Fibroblast of the conjunctiva (primary cell): Measurements from ENCODE around the gene MVP.
A peak's percentile ranks its signal among the peaks of the same experiment; 100 is the strongest.
"Not testable (repeated sequence)": the region's sequence is repeated elsewhere in the genome, so short reads cannot be mapped to it uniquely, and the experiment has no call there.

ENCODE experiments used
- DNase-seq: peaks from one replicate; pipeline ENCODE4 v3.0.0-alpha.2; 2010; ENCODE audit warnings: low read depth

MVP gene

DNA sequence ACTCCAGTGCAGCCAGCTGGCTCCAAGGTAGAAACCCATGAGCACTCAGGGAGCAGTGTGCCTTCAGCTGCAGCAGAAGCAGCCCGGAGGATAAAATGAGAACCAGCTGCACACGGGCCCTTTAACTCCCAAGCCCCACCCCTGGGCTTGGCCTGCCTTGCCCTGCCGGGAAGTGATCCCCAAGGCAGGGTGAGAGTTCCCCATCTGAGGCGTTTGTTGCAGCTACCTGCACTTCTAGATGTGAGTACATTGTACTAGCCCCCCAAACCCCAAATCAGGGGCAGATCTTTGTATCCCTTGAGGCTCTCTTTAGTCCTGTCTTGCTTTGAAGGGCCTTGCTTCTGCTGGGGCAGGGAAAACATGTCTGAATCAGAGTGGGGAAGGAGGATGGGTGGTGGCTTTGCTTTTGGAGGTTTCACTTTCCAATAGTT is at the start of gene MVP:
Gene MVP, plus strand, starts transcription at position 192 of the 431 bp plus-strand sequence. CDS start 10,088 bp downstream, outside the sequence.
- DNase-seq = peak; percentile 55

DNA sequence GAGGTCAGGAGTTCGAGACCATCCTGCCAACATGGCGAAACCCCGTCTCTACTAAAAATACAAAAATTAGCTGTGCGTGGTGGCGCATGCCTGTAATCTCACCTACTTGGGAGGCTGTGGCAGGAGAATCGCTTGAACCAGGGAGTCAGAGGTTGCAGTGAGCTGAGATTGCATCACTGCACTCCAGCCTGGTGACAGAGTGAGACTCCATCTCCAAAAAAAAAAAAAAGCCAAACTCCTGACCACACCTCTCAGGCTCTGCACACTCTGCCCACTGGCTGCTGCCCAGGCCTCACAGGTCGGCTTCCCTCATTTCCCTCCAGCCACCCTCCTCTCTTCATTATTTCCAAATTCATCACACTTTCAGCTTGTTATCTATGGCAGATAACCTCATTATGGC is 47.9 kb upstream of the MVP start:
- not testable (repeated sequence) for DNase-seq

DNA sequence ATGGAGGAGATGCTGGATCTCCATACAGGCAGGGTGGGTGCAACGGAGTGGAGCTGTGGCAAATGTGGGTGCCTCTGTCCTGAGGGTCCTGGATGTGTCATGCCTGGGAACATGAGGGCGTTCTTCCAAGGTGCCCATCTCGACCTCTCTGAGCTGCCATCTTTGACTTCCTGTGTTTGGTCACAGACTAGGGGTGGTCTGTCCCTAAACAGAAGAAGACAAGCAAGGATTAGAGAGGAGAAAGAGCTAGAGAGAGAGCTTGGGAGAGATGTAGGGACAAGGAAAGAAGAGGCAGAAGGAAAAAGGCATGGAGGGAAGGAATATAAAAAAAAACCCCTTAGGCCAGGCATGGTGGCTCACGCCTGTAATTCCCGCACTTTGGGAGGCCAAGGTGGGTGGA is 45.5 kb upstream of the MVP start:
- DNase-seq = no peak

DNA sequence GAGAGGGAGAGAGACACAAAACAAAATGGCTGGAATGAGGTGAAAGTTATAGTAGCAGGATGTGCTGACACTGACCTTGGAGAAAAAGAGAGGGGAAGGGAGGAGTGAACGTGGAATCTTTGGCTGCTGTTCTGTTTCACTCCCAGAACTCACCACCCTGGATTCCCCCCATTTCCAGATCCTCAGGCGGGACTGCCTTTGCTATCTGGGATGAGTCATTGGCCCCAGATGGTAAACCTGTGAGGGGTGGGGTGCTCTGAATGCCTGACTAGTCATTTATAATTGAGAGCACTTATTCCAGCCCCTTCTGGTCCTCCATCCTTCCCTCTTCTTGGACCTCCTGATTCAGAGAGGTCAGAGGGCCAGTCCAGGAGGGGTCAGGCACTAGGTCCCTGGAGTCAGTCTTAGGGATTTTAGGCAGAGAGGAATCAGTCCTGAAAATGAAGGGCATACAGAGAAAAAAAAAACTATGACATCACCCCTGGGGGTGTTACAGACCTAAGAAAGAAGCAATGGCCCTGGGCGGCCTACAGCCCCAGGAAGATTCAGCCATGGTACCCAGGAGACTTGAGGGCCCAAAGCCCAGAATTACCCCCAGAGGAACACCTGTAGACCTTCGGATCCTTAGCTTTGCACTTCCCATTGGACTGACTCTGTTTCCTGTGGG is 44.4 kb upstream of the MVP start:
- DNase-seq = no peak

DNA sequence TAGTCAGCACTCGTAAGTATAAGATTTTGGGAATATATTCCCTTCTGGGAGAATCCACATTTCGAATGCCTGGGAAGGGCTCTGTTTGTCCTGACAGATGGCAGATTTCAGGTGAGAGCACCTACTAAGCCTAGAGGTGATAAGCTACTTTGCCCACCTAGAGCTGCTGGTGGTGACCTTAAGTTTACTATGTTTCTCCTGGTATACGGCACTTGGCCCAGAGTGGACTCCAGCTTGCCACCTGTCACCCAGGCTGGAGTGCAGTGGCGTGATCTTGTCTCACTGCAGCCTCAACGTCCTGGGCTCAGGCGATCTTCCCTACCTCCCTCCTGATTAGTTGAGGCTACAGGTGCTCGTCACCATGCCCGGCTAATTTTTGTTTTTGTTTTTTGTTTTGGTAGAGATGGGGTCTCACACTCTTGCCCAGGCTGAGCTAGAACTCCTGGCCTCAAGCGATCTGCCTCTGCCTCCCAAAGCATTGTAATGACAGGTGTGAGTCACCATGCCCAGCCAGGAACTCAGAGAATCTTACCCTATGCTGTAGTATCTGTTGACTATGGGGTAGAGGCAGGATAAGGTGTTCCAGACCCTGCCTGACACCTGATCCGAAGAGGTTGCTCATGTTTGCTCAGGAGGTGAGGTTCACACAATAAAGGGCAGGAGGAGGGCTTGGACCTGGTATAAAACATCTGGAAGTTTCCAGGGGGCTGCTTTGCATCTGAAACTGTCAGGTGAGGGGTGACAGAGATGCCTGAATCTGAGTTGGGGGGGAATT is 42.5 kb upstream of the MVP start, which contains the start of gene ZG16:
Gene ZG16, plus strand, starts transcription at position 681 of the 775 bp plus-strand sequence. CDS start 1,011 bp downstream, outside the sequence.
- no peak for DNase-seq

DNA sequence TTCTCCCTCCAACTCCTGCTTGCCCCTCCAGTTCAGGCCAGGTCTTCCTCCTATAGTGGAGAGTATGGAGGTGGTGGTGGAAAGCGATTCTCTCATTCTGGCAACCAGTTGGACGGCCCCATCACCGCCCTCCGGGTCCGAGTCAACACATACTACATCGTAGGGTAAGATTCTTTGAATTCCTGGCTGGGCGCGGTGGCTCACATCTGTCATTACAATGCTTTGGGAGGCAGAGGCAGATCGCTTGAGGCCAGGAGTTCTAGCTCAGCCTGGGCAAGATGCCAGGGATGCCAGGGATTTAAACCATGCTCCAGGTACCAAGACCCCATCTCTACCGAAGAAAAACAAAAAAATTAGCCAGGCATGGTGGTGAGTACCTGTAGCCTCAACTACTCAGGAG is 40.8 kb upstream of the MVP start:
- DNase-seq = no peak

DNA sequence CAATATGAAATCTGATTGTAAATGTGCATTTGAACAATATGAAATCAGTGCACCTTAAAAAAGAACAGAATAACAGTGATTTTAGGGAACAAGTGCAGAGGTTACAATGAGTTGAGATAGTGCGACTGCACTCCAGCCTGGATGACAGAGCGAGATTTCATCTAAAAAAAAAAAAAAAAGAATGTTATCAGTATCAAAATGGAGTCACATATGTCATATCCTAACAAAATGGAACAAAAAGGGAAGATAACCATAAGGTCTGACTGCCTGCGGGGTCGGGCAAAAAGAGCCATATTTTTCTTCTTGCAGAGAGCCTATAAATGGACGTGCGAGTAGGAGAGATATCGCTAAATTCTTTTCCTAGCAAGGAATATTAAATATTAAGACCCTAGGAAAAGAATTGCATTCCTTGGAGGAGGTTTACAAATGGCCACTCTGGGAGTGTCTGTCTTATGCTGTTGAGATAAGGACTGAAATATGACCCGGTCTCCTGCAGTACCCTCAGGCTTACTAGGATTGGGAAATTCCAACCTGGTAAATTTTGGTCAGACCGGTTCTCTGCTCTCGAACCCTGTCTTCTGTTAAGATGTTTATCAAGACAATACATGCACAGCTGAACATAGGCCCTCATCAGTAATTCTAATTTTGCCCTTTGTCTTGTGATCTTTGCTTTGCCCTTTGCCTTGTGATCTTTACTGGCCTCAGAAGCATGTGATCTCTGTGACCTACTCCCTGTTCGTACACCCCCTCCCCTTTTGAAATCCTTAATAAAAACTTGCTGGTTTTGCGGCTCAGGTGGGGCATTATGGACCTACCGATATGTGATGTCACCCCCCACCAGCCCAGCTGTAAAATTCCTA is 36.9 kb upstream of the MVP start:
- not testable (repeated sequence) for DNase-seq

DNA sequence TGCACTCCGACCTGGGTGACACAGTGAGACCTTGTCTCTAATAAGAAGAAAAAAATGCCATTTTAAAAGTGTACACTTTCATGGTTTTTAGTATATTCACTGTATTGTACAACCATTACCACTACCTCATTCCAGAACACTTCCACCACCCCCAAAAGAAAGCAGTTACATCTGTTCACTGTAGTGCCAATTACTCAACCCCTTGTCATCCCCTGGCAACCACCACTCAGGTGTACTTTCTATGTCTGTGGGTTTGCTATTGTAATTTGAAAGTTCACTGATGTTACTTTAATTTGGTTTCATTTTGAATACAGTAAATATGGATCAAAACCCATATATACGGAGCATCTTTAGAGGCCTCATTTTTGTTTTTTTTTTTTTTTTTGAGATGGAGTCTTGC is 36.1 kb upstream of the MVP start:
- no peak for DNase-seq

DNA sequence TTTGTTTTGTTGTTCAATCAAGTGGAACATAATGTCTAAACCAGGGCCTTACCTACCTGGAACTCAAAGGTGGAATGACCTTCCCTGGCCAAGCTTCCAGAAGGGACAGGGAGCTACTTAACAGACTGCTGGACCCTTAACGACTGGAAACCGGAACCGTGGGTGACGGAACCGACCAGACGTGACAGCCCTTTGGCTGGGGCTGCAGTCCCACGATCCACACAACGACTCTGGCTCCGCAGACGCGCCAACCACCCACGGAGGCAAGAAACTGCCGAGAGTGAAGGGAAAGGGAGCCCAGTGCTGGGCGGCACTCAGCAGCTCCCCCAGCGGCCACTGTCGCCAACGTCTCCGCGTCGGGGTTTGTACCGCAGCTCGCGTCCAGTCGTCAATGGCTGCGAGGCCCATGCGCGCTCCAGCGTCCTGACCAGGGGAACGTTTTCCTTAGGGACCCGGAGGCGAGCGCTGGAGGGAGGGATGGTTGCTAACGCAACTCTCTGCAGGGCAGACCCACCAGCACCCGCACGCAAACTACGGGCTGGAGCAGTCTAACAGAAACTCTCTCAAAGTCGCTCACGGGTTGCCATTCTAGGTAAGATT is 35.3 kb upstream of the MVP start:
- DNase-seq = no peak

DNA sequence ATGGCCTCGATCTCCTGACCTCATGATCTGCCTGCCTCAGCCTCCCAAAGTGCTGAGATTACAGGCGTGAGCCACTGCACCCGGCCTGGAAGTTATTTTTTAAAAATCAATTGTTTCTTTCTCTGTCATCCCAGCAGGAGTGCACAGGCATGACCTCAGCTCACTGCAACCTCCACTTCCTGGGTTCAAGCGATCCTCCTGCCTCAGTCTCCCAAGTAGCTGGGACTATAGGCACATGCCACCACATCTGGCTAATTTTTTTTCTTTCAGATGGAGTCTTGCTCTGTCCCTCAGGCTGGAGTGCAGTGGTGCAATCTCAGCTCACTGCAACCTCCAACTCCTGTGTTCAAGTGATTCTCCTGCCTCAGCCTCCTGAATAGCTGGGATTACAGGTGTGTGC is 33.1 kb upstream of the MVP start:
- DNase-seq = not testable (repeated sequence)

DNA sequence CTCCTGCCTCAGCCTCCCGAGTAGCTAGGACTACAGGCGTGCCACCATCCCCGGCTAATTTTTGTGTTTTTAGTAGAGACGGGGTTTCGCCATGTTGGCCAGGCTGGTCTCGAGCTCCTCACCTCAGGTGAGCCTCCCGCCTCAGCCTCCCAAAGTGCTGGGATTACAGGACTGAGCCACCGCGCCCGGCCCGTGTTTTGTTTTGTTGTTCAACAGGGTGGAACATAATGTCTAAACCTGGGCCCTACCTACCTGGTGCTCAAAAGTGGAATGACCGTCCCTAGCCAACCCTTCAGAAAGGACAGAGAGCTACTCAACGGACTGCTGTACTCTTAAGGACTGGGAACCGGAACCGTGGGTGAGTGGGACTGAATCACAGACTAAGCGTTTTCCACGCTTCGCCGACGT is 30.5 kb upstream of the MVP start:
- DNase-seq = no peak

DNA sequence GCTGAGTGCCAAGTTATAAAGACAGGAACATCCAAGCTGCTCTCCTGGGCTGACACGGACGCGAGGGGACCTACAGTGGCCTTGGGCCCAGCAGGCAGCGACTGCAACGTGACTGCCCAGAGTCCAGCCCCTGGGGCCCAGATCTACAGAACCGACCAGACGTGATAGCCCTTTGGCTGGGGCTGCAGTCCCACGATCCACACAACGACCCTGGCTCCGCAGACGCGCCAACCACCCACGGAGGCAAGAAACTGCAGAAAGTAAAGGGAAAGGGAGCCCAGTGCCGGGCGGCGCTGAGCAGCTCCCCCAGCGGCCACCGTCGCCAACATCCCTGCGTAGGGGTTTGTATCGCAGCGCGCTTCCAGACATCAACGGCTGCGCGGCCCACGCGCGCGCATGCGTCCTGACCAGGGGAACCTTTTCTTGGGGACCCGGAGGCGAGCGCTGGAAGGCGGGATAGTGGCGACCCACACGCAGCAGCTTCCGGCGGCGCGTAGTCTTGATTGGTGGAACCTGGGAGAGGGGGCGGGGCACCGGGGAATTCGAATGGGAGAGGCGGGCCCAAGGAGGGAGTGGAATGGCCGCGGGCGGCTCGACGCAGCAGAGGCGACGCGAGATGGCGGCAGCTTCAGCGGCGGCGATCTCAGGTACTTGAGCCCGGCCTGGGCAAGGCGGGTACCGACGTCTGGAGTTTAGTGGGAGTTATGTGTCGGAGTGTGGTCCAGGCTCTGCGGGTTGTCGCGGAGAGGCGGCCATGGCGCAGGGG is 29.9 kb upstream of the MVP start, which contains the start of gene KIF22:
Gene KIF22, plus strand, starts transcription at position 569 of the 766 bp plus-strand sequence. Its CDS starts 9 bp downstream, at position 578.
- peak; percentile 97 for DNase-seq

DNA sequence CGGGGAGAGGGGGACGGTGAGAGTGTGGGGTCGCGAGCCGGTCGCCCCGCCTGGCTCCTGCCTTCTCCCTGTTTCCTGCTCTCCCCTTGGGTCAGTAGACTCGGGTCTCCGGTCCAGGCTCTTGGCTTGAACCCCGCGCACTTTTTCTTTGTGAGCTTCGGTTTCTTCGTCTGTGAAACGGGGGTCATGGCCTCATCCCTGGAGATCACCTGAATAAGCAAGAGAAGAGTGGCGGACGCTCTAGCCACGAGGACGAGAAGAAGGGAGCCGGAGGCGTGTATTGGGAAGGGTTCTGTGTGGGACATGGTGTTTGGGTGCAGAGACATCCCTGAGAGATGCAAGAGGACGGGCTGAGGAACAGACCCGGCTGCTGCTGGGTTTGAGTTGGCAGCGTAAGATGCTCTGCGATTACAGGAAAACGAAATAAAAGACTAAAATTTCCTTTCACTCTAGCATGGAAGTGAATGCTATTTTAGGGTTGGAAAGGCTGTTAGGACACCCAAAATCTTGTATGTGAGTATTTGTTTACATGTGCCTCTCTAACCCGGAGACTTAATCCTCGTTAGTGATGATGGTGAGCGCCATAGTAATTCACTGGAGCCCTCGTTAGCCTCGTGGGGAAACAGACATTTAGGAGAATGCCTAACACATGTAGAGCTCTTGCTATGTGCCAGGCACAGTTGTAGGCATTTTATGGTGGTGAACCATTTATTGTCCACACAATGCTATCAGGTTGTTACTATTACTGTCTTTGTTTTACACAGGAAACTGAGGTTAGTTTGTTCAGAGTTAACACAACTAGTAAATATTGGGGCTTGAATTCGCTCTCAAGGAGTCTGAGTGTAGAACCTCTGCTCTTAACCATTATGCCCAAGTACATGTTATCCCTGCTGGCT is 29.1 kb upstream of the MVP start:
- DNase-seq = no peak

DNA sequence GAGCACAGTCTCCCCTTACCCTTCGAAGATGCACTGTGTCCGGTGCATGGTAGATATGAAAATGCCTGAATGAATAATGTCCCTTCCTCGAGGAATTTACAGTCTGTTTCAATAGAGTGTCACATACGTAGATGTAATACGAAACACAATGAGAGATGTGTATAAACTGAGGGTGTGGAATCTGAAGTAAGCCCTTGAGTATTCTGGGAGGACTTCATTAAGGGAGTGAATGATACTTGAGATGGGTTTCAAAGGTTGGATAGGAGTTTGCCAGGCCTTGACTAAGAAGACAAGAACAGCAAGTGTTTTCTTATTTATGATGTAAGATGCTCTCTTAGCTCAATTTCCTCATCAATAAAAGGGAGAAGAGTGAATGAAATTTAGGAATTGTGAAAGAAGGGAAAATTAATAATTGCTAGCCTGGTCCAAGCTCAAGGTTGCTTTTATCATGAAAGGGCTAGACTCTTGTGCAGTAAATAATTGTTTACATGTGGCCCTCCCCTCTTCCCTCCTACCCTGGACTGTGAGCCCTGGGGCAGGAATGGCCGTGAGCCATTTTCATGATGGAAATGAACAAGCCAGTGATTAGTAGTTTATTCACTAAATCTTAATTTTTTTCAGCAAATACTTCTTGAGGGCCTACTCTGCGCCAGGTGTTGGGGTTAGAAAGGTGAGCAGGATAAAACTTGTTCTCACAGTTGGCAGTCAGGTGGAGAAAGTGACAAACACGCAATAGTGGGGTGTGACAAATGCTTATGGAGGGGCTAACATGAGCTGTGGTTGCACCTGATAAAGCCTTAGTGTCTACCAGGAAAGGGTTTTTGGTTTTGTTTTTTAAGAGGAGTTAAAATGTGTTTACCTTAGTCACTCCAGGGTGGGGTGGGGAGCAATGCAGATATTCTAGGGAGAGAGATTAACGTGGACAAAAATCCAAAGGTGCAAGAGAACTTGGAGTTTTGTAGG is 28.1 kb upstream of the MVP start:
- no peak for DNase-seq

DNA sequence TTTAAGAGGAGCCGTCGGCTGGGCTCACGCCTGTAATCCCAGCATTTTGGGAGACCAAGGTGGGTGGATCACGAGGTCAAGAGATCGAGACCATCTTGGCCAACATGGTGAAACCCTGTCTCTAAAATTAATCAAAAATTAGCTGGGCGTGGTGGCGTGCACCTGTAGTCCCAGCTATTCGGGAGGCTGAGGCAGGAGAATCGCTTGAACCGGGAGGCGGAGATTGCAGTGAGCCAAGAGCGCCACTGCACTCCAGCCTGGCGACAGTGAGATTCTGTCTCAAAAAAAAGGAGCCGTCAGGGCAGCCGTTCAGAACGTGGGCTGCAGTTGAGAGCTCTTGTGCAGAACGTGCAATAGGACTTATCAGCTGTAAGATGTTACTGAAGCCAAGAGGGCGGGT is 27.1 kb upstream of the MVP start:
- DNase-seq = not testable (repeated sequence)

DNA sequence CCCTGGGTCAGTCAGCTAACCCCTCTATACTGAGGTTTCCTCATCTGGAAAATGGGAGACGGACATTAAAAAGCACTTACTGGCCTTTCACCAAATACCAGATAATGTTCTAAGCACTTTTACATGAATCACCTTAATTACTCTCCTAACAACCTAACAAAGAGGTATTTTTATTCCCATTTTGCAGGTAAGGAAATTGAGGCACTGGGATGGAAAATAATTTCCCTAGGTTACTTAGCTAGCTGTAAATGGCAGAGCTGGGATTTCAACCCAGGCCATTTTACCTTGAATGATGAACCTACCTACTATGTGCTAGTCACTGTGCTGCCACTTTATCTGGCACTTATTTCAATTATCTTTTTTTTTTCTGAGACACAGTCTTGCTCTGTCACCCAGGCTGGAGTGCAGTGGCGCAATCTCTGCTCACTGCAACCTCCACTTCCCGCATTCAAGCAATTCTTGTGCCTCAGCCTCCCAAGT is 26.0 kb upstream of the MVP start:
- DNase-seq = no peak

DNA sequence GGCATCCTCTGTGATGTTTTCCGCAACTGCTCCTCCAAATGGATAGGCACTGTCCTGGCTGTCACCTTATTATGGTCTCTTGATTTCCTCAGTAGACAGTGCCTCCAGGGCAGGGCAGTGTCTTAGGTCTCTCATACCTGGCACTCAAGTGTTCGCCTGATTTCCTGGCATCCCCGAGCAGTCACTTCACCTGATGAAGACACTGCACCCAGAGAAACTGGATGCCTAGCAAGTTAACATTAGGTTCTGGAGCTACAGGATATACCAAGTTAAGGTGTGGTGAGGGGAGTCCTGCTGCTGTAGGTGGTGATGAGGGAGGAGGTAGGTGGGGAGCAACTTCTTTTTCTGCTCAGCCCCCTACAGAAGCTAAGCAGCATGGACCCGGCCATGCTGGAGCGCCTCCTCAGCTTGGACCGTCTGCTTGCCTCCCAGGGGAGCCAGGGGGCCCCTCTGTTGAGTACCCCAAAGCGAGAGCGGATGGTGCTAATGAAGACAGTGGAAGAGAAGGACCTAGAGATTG is 17.8 kb upstream of the MVP start:
- DNase-seq = no peak

DNA sequence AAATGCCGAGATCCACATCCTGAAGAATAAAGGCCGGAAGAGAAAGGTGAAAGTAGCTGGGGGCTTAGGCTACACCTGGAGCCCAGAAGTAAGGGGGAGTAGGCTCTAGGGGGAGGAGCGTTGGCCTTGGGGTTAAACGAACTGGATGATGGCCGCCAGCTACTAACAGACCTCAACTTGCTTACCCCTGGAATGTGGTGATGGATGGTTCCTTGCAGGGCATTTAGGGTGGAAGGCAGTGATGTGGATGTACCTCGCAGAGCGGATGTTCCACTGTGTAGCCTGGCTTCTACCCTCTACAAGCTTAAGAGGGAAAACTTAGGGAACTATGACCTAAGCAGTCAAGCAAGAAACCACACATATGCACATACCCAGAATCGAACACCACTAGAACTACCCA is 16.2 kb upstream of the MVP start:
- no peak for DNase-seq
